HepG2 (cell line): ENCODE results near the gene TTC32. TPM values are rescaled to one million over a fixed set of nuclear protein-coding genes. Genes with fewer than 3 reads are reported as not detected.

Source experiments
- ATAC-seq: fragments of 200-7000 bp; cut with Tn5 transposase; 3 replicates; pipeline ENCODE4 v1.9.1; 2020; ENCODE audit warnings: mild to moderate bottlenecking, moderate library complexity
- BruUV-seq: library from RNA; stranded (reverse); fragments of 400-500 nt; replicated peaks from 2 replicates; lab custom pipeline; 2021; lab: Mats Ljungman, UMichigan
- CTCF ChIA-PET: fragments of 300-600 bp; formaldehyde crosslinking; extraction: SDS; loops from one replicate; lab custom pipeline; 2021; ENCODE audit warnings: low total read pairs, inconsistent platforms, low intra/inter-chr PET ratio; lab: Yijun Ruan, JAX
- POLR2A ChIA-PET: fragments of 350-600 bp; sonication (Branson Sonifier 250); formaldehyde crosslinking; loops from one replicate; lab custom pipeline; 2020; ENCODE audit warnings: antibody characterized with exemption, inconsistent platforms; lab: Yijun Ruan, JAX
- DNase-seq: peaks from one replicate; pipeline ENCODE4 v3.0.0-alpha.2; 2015; ENCODE audit warnings: low spot score
- FAIRE-seq: peaks from 3 replicates; lab custom pipeline; 2011; peaks lifted over from hg19 to GRCh38; lab: Jason Lieb, UNC
- H2AFZ ChIP-seq: one replicate; pipeline ENCODE4 v1.6.1; 2011; ENCODE audit warnings: low read length, inconsistent platforms
- H3K27ac ChIP-seq: fragments of 300-600 bp; 3 replicates; pipeline ENCODE4 v1.8.0; 2011; ENCODE audit warnings: mixed run types, mild to moderate bottlenecking, mixed read lengths, low read length, inconsistent platforms; ENCODE audit not compliant: insufficient read depth; ENCODE audit errors: extremely low read length
- H3K27me3 ChIP-seq, 2 experiments: fragments of 200-600 bp in 1 of 2; 2 replicates in 1 of 2; 3 replicates in 1 of 2; pipeline versions ENCODE4 v1.6.0 to v1.8.0; 2011; ENCODE audit warnings: low read length in 2 of 2, mild to moderate bottlenecking in 2 of 2, moderate library complexity in 2 of 2, inconsistent platforms in 1 of 2; ENCODE audit not compliant: insufficient read depth in 2 of 2, control insufficient read depth in 1 of 2
- H3K36me3 ChIP-seq, 2 experiments: fragments of 200-600 bp in 1 of 2; replicated peaks in 1 of 2; 2 replicates in 1 of 2; 3 replicates in 1 of 2; pipeline versions ENCODE4 v1.5.1 to v1.8.0; 2011; ENCODE audit warnings: low read length in 2 of 2, inconsistent platforms in 1 of 2; ENCODE audit not compliant: insufficient read depth in 2 of 2, control insufficient read depth in 1 of 2
- H3K4me1 ChIP-seq: 2 replicates; pipeline ENCODE4 v1.5.1; 2012; ENCODE audit warnings: low read length, inconsistent platforms; ENCODE audit not compliant: insufficient read depth
- H3K4me2 ChIP-seq: 2 replicates; pipeline ENCODE4 v1.6.0; 2011; ENCODE audit warnings: low read depth, low read length, inconsistent platforms
- H3K4me3 ChIP-seq, 3 experiments: fragments of 200-600 bp in 1 of 3; sonication (generic), shearing (Covaris generic) in 1 of 3; replicated peaks in 1 of 3; 2 replicates each; pipeline ENCODE4 v1.5.1; 2011 to 2016; ENCODE audit warnings: low read length in 3 of 3, inconsistent platforms in 2 of 3, low read depth in 2 of 3, mild to moderate bottlenecking in 2 of 3, control low read depth in 1 of 3, mixed read lengths in 1 of 3; ENCODE audit not compliant: insufficient read depth in 1 of 3
- H3K79me2 ChIP-seq: one replicate; pipeline ENCODE4 v1.6.1; 2011; ENCODE audit warnings: low read length, inconsistent platforms; ENCODE audit not compliant: insufficient read depth
- H3K9ac ChIP-seq: 2 replicates; pipeline ENCODE4 v1.6.0; 2011; ENCODE audit warnings: mild to moderate bottlenecking, low read depth, low read length, inconsistent platforms; ENCODE audit not compliant: insufficient read depth
- H3K9me3 ChIP-seq: 2 replicates; pipeline ENCODE4 v1.5.1; 2012; ENCODE audit warnings: mild to moderate bottlenecking, low read length
- H4K20me1 ChIP-seq: 2 replicates; pipeline ENCODE4 v1.6.0; 2011; ENCODE audit warnings: inconsistent platforms, mild to moderate bottlenecking, low read length, moderate library complexity; ENCODE audit not compliant: insufficient read depth
- CCAR2 ChIP-seq: fragments of 200-400 bp; formaldehyde crosslinking; optimal IDR thresholded peaks from 2 replicates; pipeline ENCODE3; 2018; ENCODE audit warnings: low read depth, mild to moderate bottlenecking, low read length, moderate library complexity
- DZIP1 ChIP-seq: sonication (generic); formaldehyde crosslinking; IDR thresholded peaks from 2 replicates; pipeline ENCODE4 v1.5.0; 2020; ENCODE audit warnings: mild to moderate bottlenecking, missing genetic modification reagents
- SMAD1 ChIP-seq: sonication (generic); formaldehyde crosslinking; IDR thresholded peaks from 2 replicates; pipeline ENCODE4 v1.4.0; 2020; ENCODE audit warnings: missing genetic modification reagents, low read depth, mild to moderate bottlenecking, borderline replicate concordance
- ZFP1 ChIP-seq: IDR thresholded peaks from 2 replicates; pipeline ENCODE4 v1.6.1; 2016
- ZNF678 ChIP-seq: sonication (generic); formaldehyde crosslinking; IDR thresholded peaks from 2 replicates; pipeline ENCODE4 v1.4.0; 2020; ENCODE audit warnings: mild to moderate bottlenecking, missing genetic modification reagents
- ZNF781 ChIP-seq: sonication (generic); formaldehyde crosslinking; IDR thresholded peaks from 2 replicates; pipeline ENCODE4 v1.5.1; 2020; ENCODE audit warnings: borderline replicate concordance, mild to moderate bottlenecking, missing genetic modification reagents; ENCODE audit errors: not compliant biosample characterization
- ZSCAN25 ChIP-seq: sonication (generic); formaldehyde crosslinking; IDR thresholded peaks from 2 replicates; pipeline ENCODE4 v1.8.0; 2022; ENCODE audit warnings: mild to moderate bottlenecking, missing genetic modification reagents
- WGBS: methylation state at CpG from one replicate; pipeline ENCODE4 v1.1.6; 2017; ENCODE audit warnings: low lambda C conversion rate; 5-methylcytosine and 5-hydroxymethylcytosine counted together
- in situ Hi-C: cut with HindIII; loops from 2 replicates; pipeline ENCODE4 v1.10.0; 2017; ENCODE audit warnings: low pct_unique_long_range_greater_than_20kb; ENCODE audit not compliant: extremely low pct_ligation_motif_present
- intact Hi-C: fragments of 100-400 bp; cut with micrococcal nuclease; formaldehyde crosslinking; loops from one replicate; pipeline ENCODE4 v1.10.0; 2022; ENCODE audit not compliant: unreplicated experiment
- polyA plus RNA-seq, 8 experiments: library from polyadenylated mRNA; depleted of rRNA in 3 of 8; stranded (reverse) in 7 of 8; unstranded in 1 of 8; fragments of >200 nt; fragmentation: Illumina TruSeq in 4 of 8; extraction: Trizol in 4 of 8; gene quantifications; 2 replicates each; pipeline versions ENCODE4 v1.2.1 to v1.2.3, GENCODE V29; 2011 to 2016; ENCODE audit warnings: low read depth in 4 of 8, missing spikeins in 1 of 8, mixed read lengths in 1 of 8; ENCODE audit not compliant: insufficient read depth in 1 of 8
- total RNA-seq, 5 experiments: library from RNA; depleted of rRNA; stranded (reverse); fragments of >200 nt; fragmentation: Illumina TruSeq; extraction: Trizol; gene quantifications; 2 replicates each; pipeline ENCODE4 v1.2.3, GENCODE V29; 2016; ENCODE audit warnings: low read depth in 1 of 5
- TF ChIP-seq, protein P1 (sequence below): sonication (generic); formaldehyde crosslinking; IDR thresholded peaks from 2 replicates; pipeline ENCODE4 v1.5.0; 2020; ENCODE audit warnings: missing genetic modification reagents
- TF ChIP-seq, protein P2 (sequence below): IDR thresholded peaks from 2 replicates; pipeline ENCODE4 v1.6.1; 2012; ENCODE audit warnings: low read depth, low read length, improper control_type of control experiment

TTC32 gene
- total and polyA plus RNA-seq, 2 of the 13 experiments (the other 11 are each of a cell fraction or from before 2014, with no cell fraction given), result 21.6 to 38.3 TPM

DNA sequence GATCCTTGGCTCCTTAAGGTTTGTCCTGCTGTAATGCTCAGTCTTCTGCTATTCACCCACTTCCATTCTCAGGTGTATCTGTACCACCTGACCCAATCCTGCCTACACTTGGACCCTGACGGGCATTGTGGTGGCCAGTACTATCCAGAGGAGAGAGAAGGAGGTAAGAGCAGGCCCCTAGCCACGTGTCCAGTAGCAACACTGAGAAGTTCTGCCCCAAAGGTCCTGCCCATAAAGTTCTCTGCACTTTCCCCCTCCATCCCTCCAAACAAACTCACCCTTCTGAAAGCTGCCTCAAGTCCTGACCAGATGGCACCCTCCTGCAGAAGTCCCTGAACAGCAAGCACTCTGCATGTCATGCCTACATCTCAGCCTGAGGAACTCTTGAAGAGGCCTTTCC, 18.3 kb downstream of the TTC32 start:
- Histone ChIP-seq H3K9ac (no peak overlapping the region), H3K79me2 (no peaks in the 10 kb centered on the region), H3K27ac (no peak overlapping the region), H4K20me1 (no peaks in the 10 kb centered on the region), H3K27me3 (no peaks in the 10 kb centered on the region), H3K4me3 (no peak overlapping the region), H3K4me2 (no peak overlapping the region), H3K36me3 (no peaks in the 10 kb centered on the region), H3K9me3 (no peaks in the 10 kb centered on the region), H2AFZ (no peak overlapping the region), H3K4me1 (no peaks in the 10 kb centered on the region)
- TF ChIP-seq SMAD1 (CRISPR knock-in tag) (no peak), CCAR2 (no peak), DZIP1 (no peak), ZNF678 (no peak), ZFP1 (CRISPR knock-in tag) (no peak), ZSCAN25 (no peak), ZNF781 (no peak)
- TF ChIP-seq, protein P1, sequence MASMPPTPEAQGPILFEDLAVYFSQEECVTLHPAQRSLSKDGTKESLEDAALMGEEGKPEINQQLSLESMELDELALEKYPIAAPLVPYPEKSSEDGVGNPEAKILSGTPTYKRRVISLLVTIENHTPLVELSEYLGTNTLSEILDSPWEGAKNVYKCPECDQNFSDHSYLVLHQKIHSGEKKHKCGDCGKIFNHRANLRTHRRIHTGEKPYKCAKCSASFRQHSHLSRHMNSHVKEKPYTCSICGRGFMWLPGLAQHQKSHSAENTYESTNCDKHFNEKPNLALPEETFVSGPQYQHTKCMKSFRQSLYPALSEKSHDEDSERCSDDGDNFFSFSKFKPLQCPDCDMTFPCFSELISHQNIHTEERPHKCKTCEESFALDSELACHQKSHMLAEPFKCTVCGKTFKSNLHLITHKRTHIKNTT (CRISPR knock-in tag), result no peak
- TF ChIP-seq, protein P2, sequence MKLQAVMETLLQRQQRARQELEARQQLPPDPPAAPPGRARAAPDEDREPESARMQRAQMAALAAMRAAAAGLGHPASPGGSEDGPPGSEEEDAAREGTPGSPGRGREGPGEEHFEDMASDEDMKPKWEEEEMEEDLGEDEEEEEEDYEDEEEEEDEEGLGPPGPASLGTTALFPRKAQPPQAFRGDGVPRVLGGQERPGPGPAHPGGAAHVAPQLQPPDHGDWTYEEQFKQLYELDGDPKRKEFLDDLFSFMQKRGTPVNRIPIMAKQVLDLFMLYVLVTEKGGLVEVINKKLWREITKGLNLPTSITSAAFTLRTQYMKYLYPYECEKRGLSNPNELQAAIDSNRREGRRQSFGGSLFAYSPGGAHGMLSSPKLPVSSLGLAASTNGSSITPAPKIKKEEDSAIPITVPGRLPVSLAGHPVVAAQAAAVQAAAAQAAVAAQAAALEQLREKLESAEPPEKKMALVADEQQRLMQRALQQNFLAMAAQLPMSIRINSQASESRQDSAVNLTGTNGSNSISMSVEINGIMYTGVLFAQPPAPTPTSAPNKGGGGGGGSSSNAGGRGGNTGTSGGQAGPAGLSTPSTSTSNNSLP, result no peak
- intact Hi-C loops (no loop called here), in situ Hi-C loops (no loop called here)
- no peak for FAIRE-seq
- CTCF ChIA-PET, result no interaction called here
- DNase-seq, result no peak
- BruUV-seq, result no TSS peak
- WGBS, result 11% methylated on average over 2 of the region's 2 CpGs
- POLR2A ChIA-PET, result interaction anchor here (1.2 kb wide), 1 partner anchor 18 kb away, joined by 3 read pairs; no protein-coding TSS in a partner anchor
- no peak for ATAC-seq
